HepG2 (cell line): ENCODE data around the gene PDE3A. TPM values are rescaled to one million over a fixed set of nuclear protein-coding genes. Genes with fewer than 3 reads are reported as not detected.

Experiments used
- KDM6A ChIP-seq: IDR thresholded peaks from 2 replicates; pipeline ENCODE4 v1.6.1; 2016; ENCODE audit warnings: low read depth
- TCF12 ChIP-seq, 2 experiments: fragments of 450-650 bp in 1 of 2; sonication (generic) in 1 of 2; formaldehyde crosslinking in 1 of 2; IDR thresholded peaks; 2 replicates each; pipeline versions ENCODE4 v1.6.1 to v1.8.0; 2017 to 2022; ENCODE audit warnings: antibody characterized with exemption in 1 of 2, mild to moderate bottlenecking in 1 of 2, missing genetic modification reagents in 1 of 2, moderate library complexity in 1 of 2
- XBP1 ChIP-seq: sonication (generic); formaldehyde crosslinking; IDR thresholded peaks from 2 replicates; pipeline ENCODE4 v1.5.0; 2020; ENCODE audit warnings: missing genetic modification reagents
- ZMYM3 ChIP-seq: sonication (generic); formaldehyde crosslinking; IDR thresholded peaks from 2 replicates; pipeline ENCODE4 v1.5.1; 2020; ENCODE audit warnings: mild to moderate bottlenecking, missing genetic modification reagents
- ZMYM4 ChIP-seq: sonication (generic); formaldehyde crosslinking; IDR thresholded peaks from 2 replicates; pipeline ENCODE4 v1.8.1; 2023; ENCODE audit warnings: mild to moderate bottlenecking, missing genetic modification reagents
- ZNF672 ChIP-seq: sonication (generic); formaldehyde crosslinking; IDR thresholded peaks from 2 replicates; pipeline ENCODE4 v1.8.1; 2022; ENCODE audit warnings: missing genetic modification reagents
- polyA plus RNA-seq, 8 experiments: library from polyadenylated mRNA; depleted of rRNA in 3 of 8; stranded (reverse) in 7 of 8; unstranded in 1 of 8; fragments of >200 nt; fragmentation: Illumina TruSeq in 4 of 8; extraction: Trizol in 4 of 8; gene quantifications; 2 replicates each; pipeline versions ENCODE4 v1.2.1 to v1.2.3, GENCODE V29; 2011 to 2016; ENCODE audit warnings: low read depth in 4 of 8, missing spikeins in 1 of 8, mixed read lengths in 1 of 8; ENCODE audit not compliant: insufficient read depth in 1 of 8
- total RNA-seq, 5 experiments: library from RNA; depleted of rRNA; stranded (reverse); fragments of >200 nt; fragmentation: Illumina TruSeq; extraction: Trizol; gene quantifications; 2 replicates each; pipeline ENCODE4 v1.2.3, GENCODE V29; 2016; ENCODE audit warnings: low read depth in 1 of 5
- TF ChIP-seq, protein P1 (sequence below): fragments of 450-650 bp; IDR thresholded peaks from 2 replicates; pipeline ENCODE4 v1.6.1; 2017; ENCODE audit warnings: mild to moderate bottlenecking
- TF ChIP-seq, protein P2 (sequence below): sonication (generic); formaldehyde crosslinking; IDR thresholded peaks from 2 replicates; pipeline ENCODE4 v1.8.1; 2022; ENCODE audit warnings: low read depth, mild to moderate bottlenecking, missing genetic modification reagents

The PDE3A gene
- total and polyA plus RNA-seq, 2 of the 13 experiments (the other 11 are each of a cell fraction or from before 2014, with no cell fraction given) = 0.77 to 1.5 TPM

DNA sequence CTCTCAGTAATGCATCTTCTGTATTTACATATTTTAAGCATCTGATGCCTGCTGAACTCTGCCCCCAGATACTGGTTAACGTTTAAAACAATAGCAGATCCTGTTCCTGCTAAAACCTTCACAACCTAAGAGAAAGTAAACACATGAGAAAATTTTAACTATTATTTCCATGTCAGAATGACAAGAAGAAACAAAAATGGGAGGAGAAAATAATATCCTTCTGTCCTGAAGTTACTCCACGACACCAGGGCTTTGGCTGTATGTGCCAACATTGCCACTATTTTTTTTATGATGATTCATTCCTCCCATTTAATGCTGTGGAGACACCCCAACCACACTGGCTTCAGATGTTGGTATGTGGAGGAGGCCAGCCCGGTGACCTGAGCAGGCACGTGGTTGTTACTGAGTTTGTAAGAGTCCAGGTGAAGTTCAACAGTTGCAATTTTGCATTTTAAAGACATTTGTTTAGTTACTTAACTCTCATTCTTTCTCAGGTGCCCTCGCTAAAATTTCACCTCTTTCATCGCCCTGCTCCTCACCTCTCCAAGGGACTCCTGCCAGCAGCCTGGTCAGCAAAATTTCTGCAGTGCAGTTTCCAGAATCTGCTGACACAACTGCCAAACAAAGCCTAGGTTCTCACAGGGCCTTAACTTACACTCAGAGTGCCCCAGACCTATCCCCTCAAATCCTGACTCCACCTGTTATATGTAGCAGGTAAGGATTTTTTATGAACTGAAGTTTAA lies 261.2 kb downstream of the PDE3A start (continued):
- TF ChIP-seq, protein P1, sequence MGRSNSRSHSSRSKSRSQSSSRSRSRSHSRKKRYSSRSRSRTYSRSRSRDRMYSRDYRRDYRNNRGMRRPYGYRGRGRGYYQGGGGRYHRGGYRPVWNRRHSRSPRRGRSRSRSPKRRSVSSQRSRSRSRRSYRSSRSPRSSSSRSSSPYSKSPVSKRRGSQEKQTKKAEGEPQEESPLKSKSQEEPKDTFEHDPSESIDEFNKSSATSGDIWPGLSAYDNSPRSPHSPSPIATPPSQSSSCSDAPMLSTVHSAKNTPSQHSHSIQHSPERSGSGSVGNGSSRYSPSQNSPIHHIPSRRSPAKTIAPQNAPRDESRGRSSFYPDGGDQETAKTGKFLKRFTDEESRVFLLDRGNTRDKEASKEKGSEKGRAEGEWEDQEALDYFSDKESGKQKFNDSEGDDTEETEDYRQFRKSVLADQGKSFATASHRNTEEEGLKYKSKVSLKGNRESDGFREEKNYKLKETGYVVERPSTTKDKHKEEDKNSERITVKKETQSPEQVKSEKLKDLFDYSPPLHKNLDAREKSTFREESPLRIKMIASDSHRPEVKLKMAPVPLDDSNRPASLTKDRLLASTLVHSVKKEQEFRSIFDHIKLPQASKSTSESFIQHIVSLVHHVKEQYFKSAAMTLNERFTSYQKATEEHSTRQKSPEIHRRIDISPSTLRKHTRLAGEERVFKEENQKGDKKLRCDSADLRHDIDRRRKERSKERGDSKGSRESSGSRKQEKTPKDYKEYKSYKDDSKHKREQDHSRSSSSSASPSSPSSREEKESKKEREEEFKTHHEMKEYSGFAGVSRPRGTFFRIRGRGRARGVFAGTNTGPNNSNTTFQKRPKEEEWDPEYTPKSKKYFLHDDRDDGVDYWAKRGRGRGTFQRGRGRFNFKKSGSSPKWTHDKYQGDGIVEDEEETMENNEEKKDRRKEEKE = no peak
- TF ChIP-seq ZMYM4 (peak; percentile 33; the same call in 1 of the 2 replicates), XBP1 (0 out of 2 replicates have a peak, but pooled peaks have one; percentile 62), ZMYM3 (no peak), TCF12 (IDR thresholded peaks at IDR 0.05) (no peak), TCF12 (CRISPR knock-in tag; IDR thresholded peaks at IDR 0.05) (no peak), ZNF672 (CRISPR knock-in tag) (no peak), KDM6A (CRISPR knock-in tag) (peak; percentile 78; the same call in 1 of the 2 replicates)
- TF ChIP-seq, protein P2, sequence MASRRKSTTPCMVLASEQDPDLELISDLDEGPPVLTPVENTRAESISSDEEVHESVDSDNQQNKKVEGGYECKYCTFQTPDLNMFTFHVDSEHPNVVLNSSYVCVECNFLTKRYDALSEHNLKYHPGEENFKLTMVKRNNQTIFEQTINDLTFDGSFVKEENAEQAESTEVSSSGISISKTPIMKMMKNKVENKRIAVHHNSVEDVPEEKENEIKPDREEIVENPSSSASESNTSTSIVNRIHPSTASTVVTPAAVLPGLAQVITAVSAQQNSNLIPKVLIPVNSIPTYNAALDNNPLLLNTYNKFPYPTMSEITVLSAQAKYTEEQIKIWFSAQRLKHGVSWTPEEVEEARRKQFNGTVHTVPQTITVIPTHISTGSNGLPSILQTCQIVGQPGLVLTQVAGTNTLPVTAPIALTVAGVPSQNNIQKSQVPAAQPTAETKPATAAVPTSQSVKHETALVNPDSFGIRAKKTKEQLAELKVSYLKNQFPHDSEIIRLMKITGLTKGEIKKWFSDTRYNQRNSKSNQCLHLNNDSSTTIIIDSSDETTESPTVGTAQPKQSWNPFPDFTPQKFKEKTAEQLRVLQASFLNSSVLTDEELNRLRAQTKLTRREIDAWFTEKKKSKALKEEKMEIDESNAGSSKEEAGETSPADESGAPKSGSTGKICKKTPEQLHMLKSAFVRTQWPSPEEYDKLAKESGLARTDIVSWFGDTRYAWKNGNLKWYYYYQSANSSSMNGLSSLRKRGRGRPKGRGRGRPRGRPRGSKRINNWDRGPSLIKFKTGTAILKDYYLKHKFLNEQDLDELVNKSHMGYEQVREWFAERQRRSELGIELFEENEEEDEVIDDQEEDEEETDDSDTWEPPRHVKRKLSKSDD (CRISPR knock-in tag) = no peak
